ENCODE results near the gene SF3B6. TPM values are rescaled to one million over a fixed set of nuclear protein-coding genes. Genes with fewer than 3 reads are reported as not detected.
A peak's percentile ranks its signal among the peaks of the same experiment; 100 is the strongest.

The SF3B6 gene
- total and polyA plus RNA-seq, 9 of the 15 experiments (the other 6 are each of a cell fraction or from before 2014, with no cell fraction given) = 146 to 591 (median 295) TPM

DNA sequence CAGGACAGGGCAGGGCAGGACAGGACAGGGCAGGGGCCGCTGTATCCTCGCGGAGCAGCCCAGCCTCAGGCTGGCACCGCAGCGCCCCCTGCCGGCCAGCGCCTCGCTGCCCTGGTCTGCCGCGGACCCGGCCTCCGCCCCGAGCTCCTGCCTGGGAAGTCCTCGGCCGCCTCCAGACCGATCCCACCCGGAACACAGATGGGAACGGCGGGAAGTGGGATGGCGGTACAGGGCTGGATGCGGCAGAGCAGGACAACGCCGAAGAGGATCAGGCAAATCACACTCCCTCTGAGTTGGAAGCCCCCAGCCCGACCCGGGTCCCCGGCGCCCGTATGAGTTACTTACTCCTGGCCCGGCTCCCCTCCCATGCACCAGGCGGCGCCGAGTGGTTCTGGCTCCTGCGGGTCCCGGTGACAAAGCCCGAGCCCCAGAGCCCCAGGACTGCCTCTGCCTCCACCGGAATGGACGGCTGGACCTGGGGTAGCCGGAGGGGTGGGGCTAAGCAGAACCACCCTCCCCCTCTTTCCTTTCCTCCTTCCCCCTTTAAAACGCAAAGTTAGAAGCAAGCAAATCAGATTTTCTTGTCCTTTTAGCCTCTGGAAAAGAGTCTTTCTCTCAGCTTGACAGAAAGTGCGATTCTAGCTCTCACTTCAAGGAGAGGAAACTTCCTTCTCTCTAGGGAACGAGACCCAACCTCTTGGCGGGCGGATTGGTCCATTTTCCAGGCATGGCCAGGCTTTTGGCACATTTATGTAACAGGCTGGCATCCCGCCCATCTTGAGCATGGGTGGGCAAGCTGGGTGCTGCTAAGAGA, 8.5 kb upstream of the SF3B6 start, which contains the start of gene TP53I3 (continued):
- TF ChIP-seq ZFP36 (IDR thresholded peaks at IDR 0.05; ENCODE audit: low read depth, low read length, partially characterized antibody) (no peak), PPARD (CRISPR knock-in tag; IDR thresholded peaks at IDR 0.05) (no peak), RBM15 (IDR thresholded peaks at IDR 0.05; ENCODE audit: insufficient read depth, low read length) (no peak), GATAD2A (IDR thresholded peaks at IDR 0.05) (peak; percentile 85; the same call in 1 of the 2 replicates), RBM34 (IDR thresholded peaks at IDR 0.05; ENCODE audit: borderline replicate concordance, insufficient read depth, low read length) (no peak), MYC (IDR thresholded peaks at IDR 0.05; ENCODE audit: low read depth, low read length) (peak; percentile 66), MYC (CRISPR knock-in tag; IDR thresholded peaks at IDR 0.05; ENCODE audit: borderline replicate concordance, low read depth) (no peak; the same call in 1 of the 2 replicates)
- TF ChIP-seq, protein P1, sequence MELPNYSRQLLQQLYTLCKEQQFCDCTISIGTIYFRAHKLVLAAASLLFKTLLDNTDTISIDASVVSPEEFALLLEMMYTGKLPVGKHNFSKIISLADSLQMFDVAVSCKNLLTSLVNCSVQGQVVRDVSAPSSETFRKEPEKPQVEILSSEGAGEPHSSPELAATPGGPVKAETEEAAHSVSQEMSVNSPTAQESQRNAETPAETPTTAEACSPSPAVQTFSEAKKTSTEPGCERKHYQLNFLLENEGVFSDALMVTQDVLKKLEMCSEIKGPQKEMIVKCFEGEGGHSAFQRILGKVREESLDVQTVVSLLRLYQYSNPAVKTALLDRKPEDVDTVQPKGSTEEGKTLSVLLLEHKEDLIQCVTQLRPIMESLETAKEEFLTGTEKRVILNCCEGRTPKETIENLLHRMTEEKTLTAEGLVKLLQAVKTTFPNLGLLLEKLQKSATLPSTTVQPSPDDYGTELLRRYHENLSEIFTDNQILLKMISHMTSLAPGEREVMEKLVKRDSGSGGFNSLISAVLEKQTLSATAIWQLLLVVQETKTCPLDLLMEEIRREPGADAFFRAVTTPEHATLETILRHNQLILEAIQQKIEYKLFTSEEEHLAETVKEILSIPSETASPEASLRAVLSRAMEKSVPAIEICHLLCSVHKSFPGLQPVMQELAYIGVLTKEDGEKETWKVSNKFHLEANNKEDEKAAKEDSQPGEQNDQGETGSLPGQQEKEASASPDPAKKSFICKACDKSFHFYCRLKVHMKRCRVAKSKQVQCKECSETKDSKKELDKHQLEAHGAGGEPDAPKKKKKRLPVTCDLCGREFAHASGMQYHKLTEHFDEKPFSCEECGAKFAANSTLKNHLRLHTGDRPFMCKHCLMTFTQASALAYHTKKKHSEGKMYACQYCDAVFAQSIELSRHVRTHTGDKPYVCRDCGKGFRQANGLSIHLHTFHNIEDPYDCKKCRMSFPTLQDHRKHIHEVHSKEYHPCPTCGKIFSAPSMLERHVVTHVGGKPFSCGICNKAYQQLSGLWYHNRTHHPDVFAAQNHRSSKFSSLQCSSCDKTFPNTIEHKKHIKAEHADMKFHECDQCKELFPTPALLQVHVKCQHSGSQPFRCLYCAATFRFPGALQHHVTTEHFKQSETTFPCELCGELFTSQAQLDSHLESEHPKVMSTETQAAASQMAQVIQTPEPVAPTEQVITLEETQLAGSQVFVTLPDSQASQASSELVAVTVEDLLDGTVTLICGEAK (IDR thresholded peaks at IDR 0.05) = no peak; the same call in 1 of the 2 replicates
- TF ChIP-seq, protein P1 (CRISPR knock-in tag; IDR thresholded peaks at IDR 0.05) = no peak
- TF ChIP-seq, protein P2, sequence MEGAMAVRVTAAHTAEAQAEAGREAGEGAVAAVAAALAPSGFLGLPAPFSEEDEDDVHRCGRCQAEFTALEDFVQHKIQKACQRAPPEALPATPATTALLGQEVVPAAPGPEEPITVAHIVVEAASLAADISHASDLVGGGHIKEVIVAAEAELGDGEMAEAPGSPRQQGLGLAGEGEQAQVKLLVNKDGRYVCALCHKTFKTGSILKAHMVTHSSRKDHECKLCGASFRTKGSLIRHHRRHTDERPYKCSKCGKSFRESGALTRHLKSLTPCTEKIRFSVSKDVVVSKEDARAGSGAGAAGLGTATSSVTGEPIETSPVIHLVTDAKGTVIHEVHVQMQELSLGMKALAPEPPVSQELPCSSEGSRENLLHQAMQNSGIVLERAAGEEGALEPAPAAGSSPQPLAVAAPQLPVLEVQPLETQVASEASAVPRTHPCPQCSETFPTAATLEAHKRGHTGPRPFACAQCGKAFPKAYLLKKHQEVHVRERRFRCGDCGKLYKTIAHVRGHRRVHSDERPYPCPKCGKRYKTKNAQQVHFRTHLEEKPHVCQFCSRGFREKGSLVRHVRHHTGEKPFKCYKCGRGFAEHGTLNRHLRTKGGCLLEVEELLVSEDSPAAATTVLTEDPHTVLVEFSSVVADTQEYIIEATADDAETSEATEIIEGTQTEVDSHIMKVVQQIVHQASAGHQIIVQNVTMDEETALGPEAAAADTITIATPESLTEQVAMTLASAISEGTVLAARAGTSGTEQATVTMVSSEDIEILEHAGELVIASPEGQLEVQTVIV (CRISPR knock-in tag; IDR thresholded peaks at IDR 0.05; ENCODE audit: borderline replicate concordance) = no peak
- TF ChIP-seq, protein P3, sequence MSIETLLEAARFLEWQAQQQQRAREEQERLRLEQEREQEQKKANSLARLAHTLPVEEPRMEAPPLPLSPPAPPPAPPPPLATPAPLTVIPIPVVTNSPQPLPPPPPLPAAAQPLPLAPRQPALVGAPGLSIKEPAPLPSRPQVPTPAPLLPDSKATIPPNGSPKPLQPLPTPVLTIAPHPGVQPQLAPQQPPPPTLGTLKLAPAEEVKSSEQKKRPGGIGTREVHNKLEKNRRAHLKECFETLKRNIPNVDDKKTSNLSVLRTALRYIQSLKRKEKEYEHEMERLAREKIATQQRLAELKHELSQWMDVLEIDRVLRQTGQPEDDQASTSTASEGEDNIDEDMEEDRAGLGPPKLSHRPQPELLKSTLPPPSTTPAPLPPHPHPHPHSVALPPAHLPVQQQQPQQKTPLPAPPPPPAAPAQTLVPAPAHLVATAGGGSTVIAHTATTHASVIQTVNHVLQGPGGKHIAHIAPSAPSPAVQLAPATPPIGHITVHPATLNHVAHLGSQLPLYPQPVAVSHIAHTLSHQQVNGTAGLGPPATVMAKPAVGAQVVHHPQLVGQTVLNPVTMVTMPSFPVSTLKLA (conservative IDR thresholded peaks at IDR 0.05) = peak; percentile 14 to 79; a peak in 3 of 4 replicates
- TF ChIP-seq, protein P4, sequence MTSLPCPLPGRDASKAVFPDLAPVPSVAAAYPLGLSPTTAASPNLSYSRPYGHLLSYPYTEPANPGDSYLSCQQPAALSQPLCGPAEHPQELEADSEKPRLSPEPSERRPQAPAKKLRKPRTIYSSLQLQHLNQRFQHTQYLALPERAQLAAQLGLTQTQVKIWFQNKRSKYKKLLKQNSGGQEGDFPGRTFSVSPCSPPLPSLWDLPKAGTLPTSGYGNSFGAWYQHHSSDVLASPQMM (CRISPR knock-in tag; IDR thresholded peaks at IDR 0.05) = no peak

All from K562 (cell line).